Measurements from ENCODE around the gene RBP3.

Gene RBP3

GRCh38 chr10:47359101-47359500 is 10.9 kb downstream of the RBP3 start:
- FAIRE-seq: no peak

- no peak for FAIRE-seq
Observed at GRCh38 chr10:47359626-47360418, 11.7 kb downstream of the RBP3 start.

DNA sequence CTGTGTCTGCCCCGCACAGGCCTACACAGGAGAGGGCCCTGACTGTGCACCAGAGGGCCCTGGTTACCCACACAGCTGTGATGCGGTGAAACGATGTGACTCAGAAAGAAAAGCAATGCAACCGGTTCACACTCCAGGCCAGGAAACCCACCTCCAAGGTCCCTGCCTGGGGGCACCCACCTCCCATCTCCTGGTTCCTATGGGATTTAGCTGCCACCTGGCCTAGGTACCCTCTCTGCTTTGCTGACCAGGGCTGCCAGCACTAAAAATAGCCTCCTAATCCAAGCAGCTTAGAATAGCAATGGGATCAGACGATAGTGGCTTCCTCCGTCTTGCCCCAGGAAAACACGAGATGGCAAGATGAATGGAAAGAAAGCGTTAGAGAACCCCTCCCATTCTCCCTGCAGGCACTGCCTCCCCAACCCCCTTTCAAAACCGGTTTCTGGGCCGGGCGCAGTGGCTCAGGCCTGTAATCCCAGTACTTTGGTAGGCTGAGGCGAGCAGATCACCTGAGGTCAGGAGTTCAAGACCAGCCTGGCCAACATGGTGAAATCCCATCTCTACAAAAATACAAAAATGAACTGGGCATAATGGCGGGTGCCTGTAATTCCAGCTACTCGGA is 12.4 kb downstream of the RBP3 start:
- FAIRE-seq: no peak

- FAIRE-seq: no peak
Observed at GRCh38 chr10:47361293-47361692, 13.1 kb downstream of the RBP3 start.

GRCh38 chr10:47362199-47362598 is 14.0 kb downstream of the RBP3 start:
- FAIRE-seq: no peak

- no peak for FAIRE-seq
Observed at GRCh38 chr10:47363781-47364180, 15.6 kb downstream of the RBP3 start.

GRCh38 chr10:47364366-47364765 is 16.2 kb downstream of the RBP3 start:
- no peak for FAIRE-seq

- no peak for FAIRE-seq
Observed at GRCh38 chr10:47364911-47365310, 16.7 kb downstream of the RBP3 start.

GRCh38 chr10:47365431-47366180 is 17.4 kb downstream of the RBP3 start:
- FAIRE-seq: no peak

DNA sequence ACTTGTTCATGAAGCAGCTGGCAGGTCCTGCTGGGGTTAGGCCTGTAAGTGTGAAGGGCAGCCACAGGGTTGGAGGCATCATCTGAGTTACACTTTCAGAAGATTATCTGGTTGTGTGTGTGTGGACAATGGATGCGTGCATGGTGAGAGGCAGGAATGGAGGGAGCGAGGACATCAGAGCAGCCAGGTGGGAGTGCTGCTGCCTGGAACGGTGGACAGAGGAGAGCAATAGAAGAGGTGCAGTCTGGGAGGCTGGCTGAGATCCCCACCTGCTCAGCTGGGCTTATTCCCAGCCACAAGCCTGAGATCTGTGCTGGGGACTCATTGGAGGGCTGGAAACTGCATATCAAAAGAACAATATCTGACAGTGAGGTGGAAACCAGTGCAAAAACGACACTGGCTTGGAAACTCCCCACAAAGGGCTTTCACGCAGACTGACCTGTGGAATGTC is 18.0 kb downstream of the RBP3 start:
- FAIRE-seq: no peak

DNA sequence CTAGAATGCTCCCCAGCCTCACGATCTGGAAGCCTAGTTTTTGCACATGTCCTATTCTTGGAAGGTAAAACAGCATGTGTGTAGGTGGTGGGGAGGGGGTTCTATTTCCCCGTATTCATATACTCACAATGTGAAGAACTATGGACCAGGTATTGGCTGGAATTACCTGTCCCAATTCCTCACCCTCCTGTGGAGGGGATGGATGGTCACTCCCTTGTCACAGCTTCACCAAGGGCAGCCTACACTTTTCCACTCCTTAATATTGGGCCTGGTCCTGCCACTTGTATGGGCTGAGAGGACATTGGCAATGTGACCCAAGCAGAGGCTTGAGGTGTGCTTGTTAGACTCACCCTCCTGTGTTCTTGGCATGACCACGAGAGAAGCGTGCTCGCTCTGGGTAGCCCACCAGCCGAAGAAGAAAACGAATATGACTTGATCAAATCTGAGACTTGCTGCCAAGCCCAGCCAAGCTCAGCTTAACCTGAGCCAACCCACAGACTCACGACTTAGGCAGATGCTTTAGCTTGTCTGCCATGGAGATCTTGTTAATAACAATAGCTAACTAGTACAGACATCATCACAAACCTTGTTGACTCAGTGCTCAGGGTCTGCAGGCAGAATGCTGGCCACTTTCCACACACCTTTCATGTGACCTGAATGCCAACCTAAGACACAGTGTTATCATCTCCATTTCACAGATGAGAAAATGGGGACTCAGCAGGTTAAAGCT is 18.7 kb downstream of the RBP3 start:
- FAIRE-seq: no peak

DNA sequence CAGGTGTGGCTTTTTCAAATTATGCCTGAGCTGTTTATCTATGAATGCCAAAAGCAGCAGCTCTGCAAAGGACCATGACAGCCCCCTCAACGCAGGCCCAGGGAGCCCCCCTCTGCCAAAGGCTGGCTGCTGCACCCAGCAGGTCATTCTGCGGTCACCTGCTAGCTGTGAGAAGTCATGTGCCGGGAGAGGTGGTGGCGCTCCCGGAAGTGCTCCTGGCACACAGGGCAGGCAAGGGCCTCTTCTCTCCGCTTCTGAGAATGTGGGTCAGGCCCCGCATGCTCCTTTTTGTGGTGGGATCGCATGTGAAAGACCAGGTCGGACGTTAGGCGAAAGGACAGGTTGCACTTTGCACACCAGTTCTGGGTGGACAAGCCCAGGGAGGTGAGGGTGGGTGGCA is 19.5 kb downstream of the RBP3 start:
- no peak for FAIRE-seq

DNA sequence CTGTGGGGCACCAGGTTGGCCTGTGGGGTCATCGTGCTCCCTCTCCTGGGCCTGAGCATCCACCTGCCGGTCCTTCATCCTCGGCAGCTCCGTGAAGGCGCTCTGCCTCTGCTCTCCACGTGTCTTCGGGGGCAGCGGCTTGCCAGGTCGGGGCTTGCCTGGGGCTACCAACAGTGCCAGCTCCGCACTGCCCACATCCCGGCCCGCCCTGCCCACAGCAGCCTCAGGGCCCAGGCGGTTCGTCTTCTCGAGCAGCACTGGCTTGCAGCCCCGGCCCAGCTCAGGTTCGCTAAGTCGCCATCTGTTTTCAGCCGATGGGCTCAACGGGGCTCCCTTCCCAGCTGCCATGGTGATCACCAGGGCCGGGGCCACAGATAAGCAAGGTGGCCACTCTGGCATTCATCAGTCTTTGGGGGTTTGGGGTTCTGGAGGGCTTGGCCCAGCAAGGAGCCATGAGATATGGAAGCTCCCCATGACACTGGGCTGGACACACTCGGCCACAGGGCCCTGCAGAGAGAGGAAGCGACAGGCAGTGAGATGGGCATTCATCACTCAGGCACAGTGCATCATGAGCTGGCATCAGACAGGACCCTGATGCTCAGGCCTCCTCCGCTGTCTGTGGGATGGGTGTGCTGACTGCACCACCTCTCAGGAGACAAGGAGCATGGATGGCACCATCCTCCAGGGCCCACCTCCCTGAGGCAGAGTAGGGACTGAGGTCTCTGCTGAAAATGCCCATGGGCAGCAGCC is 20.4 kb downstream of the RBP3 start:
- no peak for FAIRE-seq

- FAIRE-seq: no peak
Observed at GRCh38 chr10:47369251-47369894, 21.2 kb downstream of the RBP3 start.

- no peak for FAIRE-seq
Observed at GRCh38 chr10:47370015-47370767, 22.0 kb downstream of the RBP3 start.

DNA sequence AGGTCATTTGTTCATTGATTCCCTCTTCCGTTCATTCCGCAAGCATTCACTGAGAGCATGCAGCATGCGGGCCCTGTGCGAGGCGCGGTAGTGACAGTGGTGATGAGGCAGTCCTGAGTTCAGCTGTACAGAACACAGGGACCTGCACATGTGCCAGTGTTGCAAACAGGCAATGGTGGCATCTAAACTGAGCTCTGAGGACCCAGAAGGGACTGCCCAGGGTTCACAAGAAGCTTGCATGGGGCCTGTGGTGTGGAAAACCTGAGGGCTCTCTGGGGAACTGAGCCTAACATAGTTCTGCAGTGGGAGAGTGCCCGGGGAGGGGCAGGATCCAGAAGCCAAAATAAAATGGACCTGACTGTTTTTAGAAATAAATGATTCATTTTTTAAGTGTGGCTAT is 22.7 kb downstream of the RBP3 start:
- FAIRE-seq: no peak

DNA sequence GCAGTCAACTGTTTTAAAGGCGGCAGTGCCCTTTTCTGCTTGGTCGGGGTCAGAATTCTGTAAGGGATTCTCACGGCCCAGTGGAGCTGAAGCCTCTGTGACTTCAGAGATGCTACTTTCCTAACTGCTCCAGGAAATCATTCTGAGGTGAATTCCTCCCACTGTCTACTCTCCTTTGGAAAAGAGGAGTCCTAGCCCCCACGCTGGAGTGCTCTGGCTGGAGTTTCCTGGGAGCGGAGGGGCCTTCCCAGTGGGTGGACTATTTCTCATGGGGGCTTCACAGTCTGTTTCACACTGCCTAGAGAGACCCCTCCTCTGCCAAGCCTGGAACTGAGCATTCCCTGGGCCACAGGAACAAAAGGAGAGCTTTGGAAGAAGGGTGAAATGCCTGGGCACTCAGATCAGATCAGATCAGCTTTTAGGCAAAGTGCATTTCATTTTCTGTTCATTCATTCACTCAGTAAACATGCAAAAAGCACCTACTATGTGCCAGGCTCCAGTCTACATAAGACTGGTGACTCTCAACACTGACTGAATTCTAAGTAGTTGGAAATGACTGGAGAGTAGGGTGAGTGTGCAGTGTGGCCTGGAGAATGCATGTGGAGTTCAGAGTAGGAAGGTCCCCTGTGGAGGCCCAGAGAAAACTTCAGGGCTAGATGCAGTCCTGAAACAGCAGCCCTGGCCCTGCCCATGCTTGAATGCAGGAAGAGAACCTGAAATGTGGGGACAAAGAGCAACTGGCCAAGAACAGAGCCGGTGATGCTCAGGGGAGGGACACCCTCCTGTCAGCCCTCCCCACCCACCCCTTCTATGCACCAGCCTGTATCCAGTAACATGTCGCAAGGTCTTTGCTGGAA is 23.7 kb downstream of the RBP3 start:
- FAIRE-seq: no peak

DNA sequence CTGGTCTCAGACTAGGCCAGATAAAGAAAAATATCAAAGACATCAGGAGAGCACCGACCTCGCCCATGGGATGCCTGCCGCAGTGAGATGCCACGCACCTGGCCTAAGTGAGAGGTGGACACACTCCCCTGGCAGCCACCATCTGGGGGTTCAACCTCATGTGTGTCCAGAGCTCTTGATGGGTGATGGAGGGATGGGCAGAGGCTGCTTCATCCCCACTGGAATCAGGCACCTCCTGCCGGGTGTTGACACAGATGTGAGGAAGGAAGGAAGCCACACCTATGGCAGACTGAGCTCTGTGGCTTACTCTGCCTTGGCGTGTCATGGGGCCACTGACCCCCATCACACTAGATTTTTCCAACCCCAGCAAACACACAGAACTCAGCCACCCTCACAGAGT is 24.6 kb downstream of the RBP3 start:
- no peak for FAIRE-seq

GRCh38 chr10:47374611-47375536 is 26.7 kb downstream of the RBP3 start:
- no peak for FAIRE-seq

Data from TTC549 (cell line).